Measurements from ENCODE around the gene TERC. TPM values are rescaled to one million over a fixed set of nuclear protein-coding genes. Genes with fewer than 3 reads are reported as not detected.

TERC gene
- 147 TPM in 2 replicates for total RNA-seq

GRCh38 chr3:169764882-169765612 is at the start of gene TERC:
Gene TERC (minus strand): TSS chr3:169765060.

GRCh38 chr3:169812332-169813235 is 47.7 kb upstream of the TERC start, which contains the start of the genes LRRC34 and LRRIQ4:
Gene LRRC34 (minus strand): TSS chr3:169812904. CDS start chr3:169812548, 356 bp downstream.
Gene LRRIQ4 (plus strand): TSS chr3:169812870. CDS start chr3:169821922, 9,052 bp downstream.

GRCh38 chr3:169772897-169773816 is 8.3 kb upstream of the TERC start, which contains the start of gene MYNN:
Gene MYNN (plus strand): TSS chr3:169773396. CDS start chr3:169774296, 900 bp downstream.

GRCh38 chr3:169769287-169770181 is 4.7 kb upstream of the TERC start, which contains the start of gene ACTRT3:
Gene ACTRT3 (minus strand): TSS chr3:169769561. CDS start chr3:169769520, 41 bp downstream.

Other genes starting within 250 kb of the TERC start
- 2.0 and 8.6 TPM in 2 replicates for gene MECOM, start 101.3 kb downstream of the TERC start, total RNA-seq
- gene ACTRT3, start 4.5 kb upstream of the TERC start, total RNA-seq, result 2.3 and 6.5 TPM in 2 replicates
- 9.6 and 13.4 TPM in 2 replicates for gene MYNN, start 8.3 kb upstream of the TERC start, total RNA-seq
- gene LRRIQ4, start 47.8 kb upstream of the TERC start, total RNA-seq, result not detected in 2 replicates
- 2.1 and 15.5 TPM in 2 replicates for gene LRRC34, start 47.8 kb upstream of the TERC start, total RNA-seq
- not detected in 2 replicates for gene LRRC31, start 104.9 kb upstream of the TERC start, total RNA-seq
- not detected in 2 replicates for gene SAMD7, start 146.5 kb upstream of the TERC start, total RNA-seq
- 23.4 and 30.8 TPM in 2 replicates for gene SEC62, start 201.7 kb upstream of the TERC start, total RNA-seq